ENCODE results near the gene RAPGEF1.

DNA sequence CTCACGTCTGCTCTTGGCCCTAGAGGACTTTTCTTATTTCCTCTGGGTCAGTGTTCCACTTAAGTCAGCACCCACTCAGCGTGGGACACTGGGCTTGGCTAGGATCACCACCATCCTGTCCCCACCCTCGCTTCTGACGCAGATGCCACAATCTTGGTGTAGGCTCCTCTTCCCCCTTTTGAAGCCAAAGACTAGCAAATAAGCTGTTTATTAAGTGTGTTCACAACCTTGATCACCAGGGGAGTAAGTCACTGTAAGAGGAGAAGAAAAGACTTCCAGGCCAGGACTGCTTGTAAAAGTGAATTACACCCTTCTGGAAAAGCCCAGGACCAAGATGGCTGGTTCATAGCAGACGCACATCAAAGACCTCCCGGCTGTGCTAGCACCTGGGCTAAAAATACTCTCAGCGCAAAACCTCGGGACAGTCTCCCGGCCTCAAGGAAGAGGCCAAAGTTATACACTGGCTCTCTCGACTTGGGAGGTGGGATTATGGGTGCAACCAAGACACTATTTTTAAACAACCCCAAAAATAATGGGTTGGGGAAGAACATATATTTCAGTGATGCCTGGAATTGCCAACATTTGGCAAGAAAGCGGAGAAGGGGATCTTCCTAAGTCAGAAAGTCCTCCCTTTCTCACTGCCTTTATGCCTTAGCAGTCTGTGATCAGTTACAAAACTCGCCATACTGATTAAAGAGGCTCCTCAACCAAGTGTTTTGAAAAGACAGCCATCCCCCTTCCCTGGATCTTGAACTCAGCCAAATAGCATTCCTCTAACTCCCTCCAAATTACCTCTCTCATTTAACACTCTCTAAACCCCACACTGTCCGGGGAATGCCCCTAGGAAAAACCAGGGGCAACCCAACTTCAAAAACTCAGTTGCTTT, 69.4 kb downstream of the RAPGEF1 start:
- TF ChIP-seq EZH2 (IDR thresholded peaks at IDR 0.05; ENCODE audit: insufficient read depth, poor library complexity, severe bottlenecking) (no peak), EZH2phosphoT487 (IDR thresholded peaks at IDR 0.05; ENCODE audit: insufficient read depth, low read depth) (no peak)
